GM18867 (cell line): ENCODE measurements around the gene NUP210.

Source experiments
- ATAC-seq: cut with Tn5 transposase; IDR thresholded peaks from one replicate; pipeline ENCODE4 v1.9.1; 2021; ENCODE audit warnings: mild to moderate bottlenecking, moderate library complexity; ENCODE audit not compliant: unreplicated experiment

NUP210 gene

GRCh38 chr3:13407926-13408325, 12.2 kb downstream of the NUP210 start:
- no peak for ATAC-seq

GRCh38 chr3:13407475-13407874, 12.6 kb downstream of the NUP210 start:
- no peak for ATAC-seq

- ATAC-seq: no peak
These were observed 13.9 kb downstream of the NUP210 start for GRCh38 chr3:13406190-13406589.

GRCh38 chr3:13405614-13406013, 14.5 kb downstream of the NUP210 start:
- ATAC-seq: no peak

GRCh38 chr3:13404626-13405452, 15.3 kb downstream of the NUP210 start:
- ATAC-seq: no peak

- no peak for ATAC-seq
These were observed 16.3 kb downstream of the NUP210 start for GRCh38 chr3:13403847-13404246.

- no peak for ATAC-seq
These were observed 16.8 kb downstream of the NUP210 start for GRCh38 chr3:13403213-13403819.

- no peak for ATAC-seq
These were observed 19.0 kb downstream of the NUP210 start for GRCh38 chr3:13401149-13401548.

- ATAC-seq: no peak
These were observed 19.9 kb downstream of the NUP210 start for GRCh38 chr3:13400114-13400673.

- ATAC-seq: no peak
These were observed 20.5 kb downstream of the NUP210 start for GRCh38 chr3:13399603-13400002.

GRCh38 chr3:13397316-13397715, 22.8 kb downstream of the NUP210 start:
- ATAC-seq: no peak

- ATAC-seq: no peak
These were observed 25.8 kb downstream of the NUP210 start for GRCh38 chr3:13394363-13394762.

GRCh38 chr3:13393427-13394360, 26.4 kb downstream of the NUP210 start:
- ATAC-seq: no peak

- ATAC-seq: no peak
These were observed 28.8 kb downstream of the NUP210 start for GRCh38 chr3:13391308-13391707.

- no peak for ATAC-seq
These were observed 30.7 kb downstream of the NUP210 start for GRCh38 chr3:13389378-13389777.

GRCh38 chr3:13388816-13389215, 31.3 kb downstream of the NUP210 start:
- ATAC-seq: no peak

- ATAC-seq: no peak
These were observed 34.7 kb downstream of the NUP210 start for GRCh38 chr3:13385373-13385965.

GRCh38 chr3:13380971-13381370, 39.2 kb downstream of the NUP210 start:
- no peak for ATAC-seq

- ATAC-seq: no peak
These were observed 40.8 kb downstream of the NUP210 start for GRCh38 chr3:13379201-13379830.

GRCh38 chr3:13378155-13378554, 42.0 kb downstream of the NUP210 start:
- ATAC-seq: no peak
